GM23338 (cell line): ENCODE measurements around the gene CYP4B1. TPM values are rescaled to one million over a fixed set of nuclear protein-coding genes. Genes with fewer than 3 reads are reported as not detected.
"Not testable (repeated sequence)": the region's sequence is repeated elsewhere in the genome, so short reads cannot be mapped to it uniquely, and the experiment has no call there.

Source experiments
- ATAC-seq: fragments of 200-7000 bp; cut with Tn5 transposase; 3 replicates; pipeline ENCODE4 v1.9.1; 2020
- DNase-seq: peaks from one replicate; pipeline ENCODE4 v3.0.0-alpha.2; 2015; ENCODE audit warnings: low spot score
- H2AFZ ChIP-seq: fragments of 200-600 bp; sonication (generic); 2 replicates; pipeline ENCODE4 v1.8.0; 2016; ENCODE audit warnings: antibody characterized with exemption, mild to moderate bottlenecking, moderate library complexity
- H3F3A ChIP-seq: fragments of 200-600 bp; sonication (generic); replicated peaks from 2 replicates; pipeline ENCODE4 v1.8.0; 2017; ENCODE audit warnings: antibody characterized with exemption, mixed run types, low read depth
- H3K27ac ChIP-seq: fragments of 200-600 bp; sonication (generic); 2 replicates; pipeline ENCODE4 v1.6.1; 2016; ENCODE audit warnings: low read depth
- H3K27me3 ChIP-seq: fragments of 200-600 bp; sonication (generic); 2 replicates; pipeline ENCODE4 v1.8.0; 2016; ENCODE audit warnings: mild to moderate bottlenecking, mixed run types, moderate library complexity; ENCODE audit not compliant: insufficient read depth
- H3K36me3 ChIP-seq: fragments of 200-600 bp; sonication (generic); 2 replicates; pipeline ENCODE4 v1.8.0; 2016; ENCODE audit warnings: mild to moderate bottlenecking; ENCODE audit not compliant: insufficient read depth
- H3K4me1 ChIP-seq: fragments of 200-600 bp; sonication (generic); 2 replicates; pipeline ENCODE4 v1.8.0; 2016; ENCODE audit warnings: mild to moderate bottlenecking, moderate library complexity; ENCODE audit not compliant: insufficient read depth
- H3K4me2 ChIP-seq: fragments of 200-600 bp; sonication (generic); 2 replicates; pipeline ENCODE4 v1.7.1; 2017; ENCODE audit warnings: mixed run types
- H3K4me3 ChIP-seq: fragments of 200-600 bp; sonication (generic); 2 replicates; pipeline ENCODE4 v1.6.1; 2016; ENCODE audit warnings: mixed run types
- H3K79me2 ChIP-seq: fragments of 200-600 bp; sonication (generic); replicated peaks from 2 replicates; pipeline ENCODE4 v1.8.0; 2017; ENCODE audit warnings: mild to moderate bottlenecking; ENCODE audit not compliant: insufficient read depth
- H3K9me2 ChIP-seq: fragments of 200-600 bp; sonication (generic); 2 replicates; pipeline ENCODE4 v1.8.0; 2017; ENCODE audit not compliant: insufficient read depth
- H4K20me1 ChIP-seq: fragments of 200-600 bp; sonication (generic); replicated peaks from 2 replicates; pipeline ENCODE4 v1.8.0; 2017; ENCODE audit warnings: mild to moderate bottlenecking; ENCODE audit not compliant: insufficient read depth
- H3K27ac Mint-ChIP-seq: 2 replicates; pipeline ENCODE4 v1.8.0; 2020; ENCODE audit warnings: inconsistent platforms, mild to moderate bottlenecking, moderate library complexity, mixed read lengths
- H3K27me3 Mint-ChIP-seq: 3 replicates; pipeline ENCODE4 v1.8.0; 2022; ENCODE audit warnings: low read depth, mild to moderate bottlenecking, moderate library complexity, mixed read lengths, inconsistent platforms; ENCODE audit not compliant: insufficient read depth, poor library complexity
- H3K36me3 Mint-ChIP-seq: 3 replicates; pipeline ENCODE4 v1.8.0; 2021; ENCODE audit warnings: low read depth, mild to moderate bottlenecking, inconsistent platforms, moderate library complexity, mixed read lengths
- H3K4me1 Mint-ChIP-seq: 3 replicates; pipeline ENCODE4 v1.8.0; 2020; ENCODE audit warnings: mild to moderate bottlenecking, inconsistent platforms, mixed read lengths
- H3K4me3 Mint-ChIP-seq: 3 replicates; pipeline ENCODE4 v1.8.0; 2021; ENCODE audit warnings: moderate library complexity, mild to moderate bottlenecking, inconsistent platforms, mixed read lengths
- H3K9me3 Mint-ChIP-seq: 3 replicates; pipeline ENCODE4 v1.8.0; 2020; ENCODE audit warnings: moderate library complexity, mild to moderate bottlenecking, inconsistent platforms, mixed read lengths
- ZNF114 ChIP-seq: fragments of 250-450 bp; sonication (Bioruptor Pico); IDR thresholded peaks from 2 replicates; pipeline ENCODE4 v1.5.0; 2020; ENCODE audit warnings: mild to moderate bottlenecking, moderate library complexity
- polyA plus RNA-seq: library from polyadenylated mRNA; unstranded; fragments of >200 nt; fragmentation: Nextera tagmentation; extraction: Ambion mirVana; gene quantifications from 2 replicates; pipeline ENCODE4 v1.2.1, GENCODE V29; 2016
- total RNA-seq: library from RNA; depleted of rRNA; stranded (reverse); fragments of >200 nt; shearing (Covaris generic); gene quantifications from 2 replicates; pipeline ENCODE4 v1.2.3, GENCODE V29; 2014
- TF ChIP-seq, protein P1 (sequence below): fragments of 250-450 bp; sonication (Bioruptor Pico); IDR thresholded peaks from 2 replicates; pipeline ENCODE4 v1.5.0; 2020; ENCODE audit warnings: mild to moderate bottlenecking, moderate library complexity
- TF ChIP-seq, protein P2 (sequence below), 2 experiments: fragments of 200-600 bp in 1 of 2; sonication (generic) in 1 of 2; conservative IDR thresholded peaks; 2 replicates each; pipeline versions ENCODE4 v1.5.1 to v1.6.1; 2016 to 2017; ENCODE audit warnings: antibody characterized with exemption in 2 of 2, low read depth in 2 of 2, mild to moderate bottlenecking in 2 of 2, moderate library complexity in 1 of 2

CYP4B1 gene
- total and polyA plus RNA-seq, 2 experiments from 2014 or later = not detected

DNA sequence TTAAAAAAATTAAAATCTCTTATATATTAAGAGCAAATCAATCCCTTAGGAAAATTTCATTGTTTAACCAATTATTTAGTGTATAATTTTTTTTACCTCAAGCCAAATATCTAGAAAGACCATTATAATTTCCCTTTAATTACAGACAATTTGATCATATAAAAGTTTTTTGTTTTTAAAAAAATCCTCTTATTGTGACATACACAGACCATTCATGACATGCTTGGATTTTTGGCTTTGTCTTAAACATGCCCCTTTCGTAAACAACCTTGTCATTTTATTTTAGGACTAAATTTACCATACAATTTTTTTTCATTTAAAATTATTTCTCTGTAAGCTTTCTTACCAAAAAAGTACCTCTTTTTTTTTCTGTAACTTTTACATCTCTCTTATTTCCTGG, 14.2 kb upstream of the CYP4B1 start (continued):
- TF ChIP-seq, protein P1, sequence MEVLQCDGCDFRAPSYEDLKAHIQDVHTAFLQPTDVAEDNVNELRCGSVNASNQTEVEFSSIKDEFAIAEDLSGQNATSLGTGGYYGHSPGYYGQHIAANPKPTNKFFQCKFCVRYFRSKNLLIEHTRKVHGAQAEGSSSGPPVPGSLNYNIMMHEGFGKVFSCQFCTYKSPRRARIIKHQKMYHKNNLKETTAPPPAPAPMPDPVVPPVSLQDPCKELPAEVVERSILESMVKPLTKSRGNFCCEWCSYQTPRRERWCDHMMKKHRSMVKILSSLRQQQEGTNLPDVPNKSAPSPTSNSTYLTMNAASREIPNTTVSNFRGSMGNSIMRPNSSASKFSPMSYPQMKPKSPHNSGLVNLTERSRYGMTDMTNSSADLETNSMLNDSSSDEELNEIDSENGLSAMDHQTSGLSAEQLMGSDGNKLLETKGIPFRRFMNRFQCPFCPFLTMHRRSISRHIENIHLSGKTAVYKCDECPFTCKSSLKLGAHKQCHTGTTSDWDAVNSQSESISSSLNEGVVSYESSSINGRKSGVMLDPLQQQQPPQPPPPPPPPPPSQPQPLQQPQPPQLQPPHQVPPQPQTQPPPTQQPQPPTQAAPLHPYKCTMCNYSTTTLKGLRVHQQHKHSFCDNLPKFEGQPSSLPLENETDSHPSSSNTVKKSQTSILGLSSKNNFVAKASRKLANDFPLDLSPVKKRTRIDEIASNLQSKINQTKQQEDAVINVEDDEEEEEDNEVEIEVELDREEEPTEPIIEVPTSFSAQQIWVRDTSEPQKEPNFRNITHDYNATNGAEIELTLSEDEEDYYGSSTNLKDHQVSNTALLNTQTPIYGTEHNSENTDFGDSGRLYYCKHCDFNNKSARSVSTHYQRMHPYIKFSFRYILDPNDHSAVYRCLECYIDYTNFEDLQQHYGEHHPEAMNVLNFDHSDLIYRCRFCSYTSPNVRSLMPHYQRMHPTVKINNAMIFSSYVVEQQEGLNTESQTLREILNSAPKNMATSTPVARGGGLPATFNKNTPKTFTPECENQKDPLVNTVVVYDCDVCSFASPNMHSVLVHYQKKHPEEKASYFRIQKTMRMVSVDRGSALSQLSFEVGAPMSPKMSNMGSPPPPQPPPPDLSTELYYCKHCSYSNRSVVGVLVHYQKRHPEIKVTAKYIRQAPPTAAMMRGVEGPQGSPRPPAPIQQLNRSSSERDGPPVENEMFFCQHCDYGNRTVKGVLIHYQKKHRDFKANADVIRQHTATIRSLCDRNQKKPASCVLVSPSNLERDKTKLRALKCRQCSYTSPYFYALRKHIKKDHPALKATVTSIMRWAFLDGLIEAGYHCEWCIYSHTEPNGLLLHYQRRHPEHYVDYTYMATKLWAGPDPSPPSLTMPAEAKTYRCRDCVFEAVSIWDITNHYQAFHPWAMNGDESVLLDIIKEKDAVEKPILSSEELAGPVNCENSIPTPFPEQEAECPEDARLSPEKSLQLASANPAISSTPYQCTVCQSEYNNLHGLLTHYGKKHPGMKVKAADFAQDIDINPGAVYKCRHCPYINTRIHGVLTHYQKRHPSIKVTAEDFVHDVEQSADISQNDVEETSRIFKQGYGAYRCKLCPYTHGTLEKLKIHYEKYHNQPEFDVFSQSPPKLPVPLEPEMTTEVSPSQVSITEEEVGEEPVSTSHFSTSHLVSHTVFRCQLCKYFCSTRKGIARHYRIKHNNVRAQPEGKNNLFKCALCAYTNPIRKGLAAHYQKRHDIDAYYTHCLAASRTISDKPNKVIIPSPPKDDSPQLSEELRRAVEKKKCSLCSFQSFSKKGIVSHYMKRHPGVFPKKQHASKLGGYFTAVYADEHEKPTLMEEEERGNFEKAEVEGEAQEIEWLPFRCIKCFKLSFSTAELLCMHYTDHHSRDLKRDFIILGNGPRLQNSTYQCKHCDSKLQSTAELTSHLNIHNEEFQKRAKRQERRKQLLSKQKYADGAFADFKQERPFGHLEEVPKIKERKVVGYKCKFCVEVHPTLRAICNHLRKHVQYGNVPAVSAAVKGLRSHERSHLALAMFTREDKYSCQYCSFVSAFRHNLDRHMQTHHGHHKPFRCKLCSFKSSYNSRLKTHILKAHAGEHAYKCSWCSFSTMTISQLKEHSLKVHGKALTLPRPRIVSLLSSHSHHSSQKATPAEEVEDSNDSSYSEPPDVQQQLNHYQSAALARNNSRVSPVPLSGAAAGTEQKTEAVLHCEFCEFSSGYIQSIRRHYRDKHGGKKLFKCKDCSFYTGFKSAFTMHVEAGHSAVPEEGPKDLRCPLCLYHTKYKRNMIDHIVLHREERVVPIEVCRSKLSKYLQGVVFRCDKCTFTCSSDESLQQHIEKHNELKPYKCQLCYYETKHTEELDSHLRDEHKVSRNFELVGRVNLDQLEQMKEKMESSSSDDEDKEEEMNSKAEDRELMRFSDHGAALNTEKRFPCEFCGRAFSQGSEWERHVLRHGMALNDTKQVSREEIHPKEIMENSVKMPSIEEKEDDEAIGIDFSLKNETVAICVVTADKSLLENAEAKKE (CRISPR knock-in tag) = no peak
- TF ChIP-seq, protein P2, sequence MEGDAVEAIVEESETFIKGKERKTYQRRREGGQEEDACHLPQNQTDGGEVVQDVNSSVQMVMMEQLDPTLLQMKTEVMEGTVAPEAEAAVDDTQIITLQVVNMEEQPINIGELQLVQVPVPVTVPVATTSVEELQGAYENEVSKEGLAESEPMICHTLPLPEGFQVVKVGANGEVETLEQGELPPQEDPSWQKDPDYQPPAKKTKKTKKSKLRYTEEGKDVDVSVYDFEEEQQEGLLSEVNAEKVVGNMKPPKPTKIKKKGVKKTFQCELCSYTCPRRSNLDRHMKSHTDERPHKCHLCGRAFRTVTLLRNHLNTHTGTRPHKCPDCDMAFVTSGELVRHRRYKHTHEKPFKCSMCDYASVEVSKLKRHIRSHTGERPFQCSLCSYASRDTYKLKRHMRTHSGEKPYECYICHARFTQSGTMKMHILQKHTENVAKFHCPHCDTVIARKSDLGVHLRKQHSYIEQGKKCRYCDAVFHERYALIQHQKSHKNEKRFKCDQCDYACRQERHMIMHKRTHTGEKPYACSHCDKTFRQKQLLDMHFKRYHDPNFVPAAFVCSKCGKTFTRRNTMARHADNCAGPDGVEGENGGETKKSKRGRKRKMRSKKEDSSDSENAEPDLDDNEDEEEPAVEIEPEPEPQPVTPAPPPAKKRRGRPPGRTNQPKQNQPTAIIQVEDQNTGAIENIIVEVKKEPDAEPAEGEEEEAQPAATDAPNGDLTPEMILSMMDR (conservative IDR thresholded peaks at IDR 0.05; ENCODE audit: low read depth in 2 of 2) = no peak
- TF ChIP-seq ZNF114 (CRISPR knock-in tag) = no peak

DNA sequence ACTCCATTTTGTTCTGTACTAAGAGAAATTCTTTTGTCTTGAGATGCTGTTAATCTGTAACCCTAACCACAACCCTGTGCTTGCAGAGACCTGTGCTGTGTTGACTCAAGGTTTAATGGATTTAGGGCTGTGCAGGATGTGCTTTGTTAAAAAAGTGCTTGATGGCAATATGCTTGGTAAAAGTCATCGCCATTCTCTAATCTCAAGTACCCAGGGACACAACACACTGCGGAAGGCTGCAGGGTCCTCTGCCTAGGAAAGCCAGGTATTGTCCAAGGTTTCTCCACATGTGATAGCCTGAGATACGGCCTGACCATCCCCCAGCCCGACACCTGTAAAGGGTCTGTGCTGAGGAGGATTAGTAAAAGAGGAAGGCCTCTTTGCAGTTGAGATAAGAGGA, 10.2 kb upstream of the CYP4B1 start:
- not testable (repeated sequence) for H3K4me1 ChIP-seq, DNase-seq, H3K27ac ChIP-seq, H3K27ac Mint-ChIP-seq, H3K27me3 ChIP-seq, H3K4me1 Mint-ChIP-seq, H3K79me2 ChIP-seq, H3F3A ChIP-seq, H3K4me3 Mint-ChIP-seq, H3K36me3 ChIP-seq, ATAC-seq, H3K4me2 ChIP-seq, H3K4me3 ChIP-seq, H4K20me1 ChIP-seq
- H3K9me3 Mint-ChIP-seq = peaks cover 59% of the 10 kb centered on the region
- peaks cover 14% of the 10 kb centered on the region for H3K27me3 Mint-ChIP-seq
- Histone ChIP-seq H3K9me2 (peaks cover 12% of the 10 kb centered on the region; the same call in 1 of the 2 replicates), H2AFZ (0 out of 2 replicates have a peak overlapping the region, but pooled peaks have one; percentile 1)
- H3K36me3 Mint-ChIP-seq = peaks cover 16% of the 10 kb centered on the region
